K562 (cell line): ENCODE measurements around the gene TEX22.

ENCODE experiments used
- CTCF ChIP-seq, 3 experiments: IDR thresholded peaks in 2 of 3; conservative IDR thresholded peaks in 1 of 3; 2 replicates each; pipeline ENCODE4 v1.5.1; 2011 to 2012; ENCODE audit warnings: low read length in 3 of 3, mild to moderate bottlenecking in 3 of 3, control low read depth in 2 of 3, improper control_type of control experiment in 1 of 3, inconsistent platforms in 1 of 3, low read depth in 1 of 3, mixed read lengths in 1 of 3, moderate library complexity in 1 of 3; ENCODE audit not compliant: insufficient read depth in 2 of 3
- DEAF1 ChIP-seq: fragments of 450-650 bp; formaldehyde crosslinking; IDR thresholded peaks from 2 replicates; pipeline ENCODE4 v1.4.0; 2020; ENCODE audit warnings: mild to moderate bottlenecking, moderate library complexity
- FOSL1 ChIP-seq: fragments of 200-800 bp; sonication (Bioruptor generic); conservative IDR thresholded peaks from 2 replicates; pipeline ENCODE4 v1.6.1; 2016; ENCODE audit warnings: missing genetic modification characterization, missing compliant biosample characterization
- GTF2F1 ChIP-seq: IDR thresholded peaks from 2 replicates; pipeline ENCODE4 v1.6.1; 2011; ENCODE audit warnings: low read depth, low read length, improper control_type of control experiment
- PHF20 ChIP-seq: fragments of 450-650 bp; IDR thresholded peaks from 2 replicates; pipeline ENCODE4 v1.6.1; 2018; ENCODE audit not compliant: partially characterized antibody
- POLR2A ChIP-seq: fragments of 450-650 bp; conservative IDR thresholded peaks from 2 replicates; pipeline ENCODE4 v1.6.1; 2016
- POLR2AphosphoS5 ChIP-seq: IDR thresholded peaks from 2 replicates; pipeline ENCODE4 v1.6.1; 2011; ENCODE audit warnings: mild to moderate bottlenecking, low read depth, low read length, moderate library complexity; ENCODE audit not compliant: control insufficient read depth, insufficient read depth
- SP2 ChIP-seq: IDR thresholded peaks from 2 replicates; pipeline ENCODE4 v1.6.1; 2011; ENCODE audit warnings: mild to moderate bottlenecking, low read depth, low read length, moderate library complexity; ENCODE audit not compliant: poor library complexity, severe bottlenecking; ENCODE audit errors: extremely low read depth
- TAF1 ChIP-seq: IDR thresholded peaks from 2 replicates; pipeline ENCODE4 v1.6.1; 2011; ENCODE audit warnings: mild to moderate bottlenecking, low read length, moderate library complexity; ENCODE audit not compliant: insufficient read depth, control insufficient read depth, severe bottlenecking; ENCODE audit errors: extremely low read depth
- ZBTB17 ChIP-seq: fragments of 450-650 bp; formaldehyde crosslinking; IDR thresholded peaks from 2 replicates; pipeline ENCODE4 v1.4.0; 2020; ENCODE audit warnings: mild to moderate bottlenecking
- ZNF274 ChIP-seq: IDR thresholded peaks from 2 replicates; pipeline ENCODE4 v1.6.1; 2011; ENCODE audit warnings: low read depth, mild to moderate bottlenecking, low read length, moderate library complexity, borderline replicate concordance
- ZNF3 ChIP-seq: fragments of 250-450 bp; sonication (Bioruptor Pico); IDR thresholded peaks from 2 replicates; pipeline ENCODE4 v1.5.0; 2021; ENCODE audit warnings: mild to moderate bottlenecking, moderate library complexity
- TF ChIP-seq, protein P1 (sequence below), 3 experiments: fragments of 200-800 bp in 1 of 3; fragments of 250-450 bp in 1 of 3; fragments of 450-650 bp in 1 of 3; sonication (Bioruptor Pico) in 1 of 3; sonication (Bioruptor generic) in 1 of 3; formaldehyde crosslinking in 1 of 3; IDR thresholded peaks; 2 replicates each; pipeline versions ENCODE4 v1.6.1 to v1.8.0; 2016 to 2022; ENCODE audit warnings: mild to moderate bottlenecking in 2 of 3, missing genetic modification characterization in 2 of 3, missing compliant biosample characterization in 1 of 3, moderate library complexity in 1 of 3

- TF ChIP-seq TAF1 (no peak), GTF2F1 (no peak), ZBTB17 (CRISPR knock-in tag) (no peak), SP2 (no peak), FOSL1 (tag) (no peak), ZNF274 (no peak), ZNF3 (CRISPR knock-in tag) (no peak), CTCF (IDR thresholded peaks at IDR 0.05 in 2 of 3, conservative IDR thresholded peaks at IDR 0.05 in 1 of 3; ENCODE audit: insufficient read depth in 2 of 3, low read depth in 1 of 3, low read length in 3 of 3) (no peak), PHF20 (no peak), DEAF1 (CRISPR knock-in tag) (no peak), POLR2AphosphoS5 (no peak), POLR2A (no peak)
- TF ChIP-seq, protein P1, sequence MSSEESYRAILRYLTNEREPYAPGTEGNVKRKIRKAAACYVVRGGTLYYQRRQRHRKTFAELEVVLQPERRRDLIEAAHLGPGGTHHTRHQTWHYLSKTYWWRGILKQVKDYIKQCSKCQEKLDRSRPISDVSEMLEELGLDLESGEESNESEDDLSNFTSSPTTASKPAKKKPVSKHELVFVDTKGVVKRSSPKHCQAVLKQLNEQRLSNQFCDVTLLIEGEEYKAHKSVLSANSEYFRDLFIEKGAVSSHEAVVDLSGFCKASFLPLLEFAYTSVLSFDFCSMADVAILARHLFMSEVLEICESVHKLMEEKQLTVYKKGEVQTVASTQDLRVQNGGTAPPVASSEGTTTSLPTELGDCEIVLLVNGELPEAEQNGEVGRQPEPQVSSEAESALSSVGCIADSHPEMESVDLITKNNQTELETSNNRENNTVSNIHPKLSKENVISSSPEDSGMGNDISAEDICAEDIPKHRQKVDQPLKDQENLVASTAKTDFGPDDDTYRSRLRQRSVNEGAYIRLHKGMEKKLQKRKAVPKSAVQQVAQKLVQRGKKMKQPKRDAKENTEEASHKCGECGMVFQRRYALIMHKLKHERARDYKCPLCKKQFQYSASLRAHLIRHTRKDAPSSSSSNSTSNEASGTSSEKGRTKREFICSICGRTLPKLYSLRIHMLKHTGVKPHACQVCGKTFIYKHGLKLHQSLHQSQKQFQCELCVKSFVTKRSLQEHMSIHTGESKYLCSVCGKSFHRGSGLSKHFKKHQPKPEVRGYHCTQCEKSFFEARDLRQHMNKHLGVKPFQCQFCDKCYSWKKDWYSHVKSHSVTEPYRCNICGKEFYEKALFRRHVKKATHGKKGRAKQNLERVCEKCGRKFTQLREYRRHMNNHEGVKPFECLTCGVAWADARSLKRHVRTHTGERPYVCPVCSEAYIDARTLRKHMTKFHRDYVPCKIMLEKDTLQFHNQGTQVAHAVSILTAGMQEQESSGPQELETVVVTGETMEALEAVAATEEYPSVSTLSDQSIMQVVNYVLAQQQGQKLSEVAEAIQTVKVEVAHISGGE (CRISPR knock-in tag; IDR thresholded peaks at IDR 0.05) = no peak
Observed at GRCh38 chr14:105365681-105366080, 32.7 kb upstream of the TEX22 start.
